ENCODE results near the gene ANAPC10. TPM values are rescaled to one million over a fixed set of nuclear protein-coding genes. Genes with fewer than 3 reads are reported as not detected.

Gene ANAPC10
- total and polyA plus RNA-seq, 4 donors, result 17.8 to 53.7 (median 21.6) TPM

DNA sequence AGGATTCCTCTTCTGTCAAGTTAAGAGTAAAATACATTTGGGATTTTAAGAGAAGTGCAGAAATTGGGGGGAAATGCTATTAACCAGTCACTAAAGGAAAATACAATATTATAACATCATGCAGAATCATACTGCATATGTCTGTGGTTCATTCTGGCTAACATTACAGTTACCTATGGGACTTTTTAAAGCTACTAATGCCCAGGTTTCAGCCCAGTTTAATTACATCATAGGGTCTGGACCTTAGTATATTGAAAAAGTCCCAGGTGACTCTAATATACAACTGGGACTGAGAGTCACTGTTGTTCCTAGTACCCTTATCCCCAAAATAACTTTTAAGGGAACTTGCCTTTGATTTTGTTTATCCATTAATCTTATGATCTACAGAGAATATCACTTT lies 10.1 kb upstream of the ANAPC10 start:
- TF ChIP-seq, protein P1, sequence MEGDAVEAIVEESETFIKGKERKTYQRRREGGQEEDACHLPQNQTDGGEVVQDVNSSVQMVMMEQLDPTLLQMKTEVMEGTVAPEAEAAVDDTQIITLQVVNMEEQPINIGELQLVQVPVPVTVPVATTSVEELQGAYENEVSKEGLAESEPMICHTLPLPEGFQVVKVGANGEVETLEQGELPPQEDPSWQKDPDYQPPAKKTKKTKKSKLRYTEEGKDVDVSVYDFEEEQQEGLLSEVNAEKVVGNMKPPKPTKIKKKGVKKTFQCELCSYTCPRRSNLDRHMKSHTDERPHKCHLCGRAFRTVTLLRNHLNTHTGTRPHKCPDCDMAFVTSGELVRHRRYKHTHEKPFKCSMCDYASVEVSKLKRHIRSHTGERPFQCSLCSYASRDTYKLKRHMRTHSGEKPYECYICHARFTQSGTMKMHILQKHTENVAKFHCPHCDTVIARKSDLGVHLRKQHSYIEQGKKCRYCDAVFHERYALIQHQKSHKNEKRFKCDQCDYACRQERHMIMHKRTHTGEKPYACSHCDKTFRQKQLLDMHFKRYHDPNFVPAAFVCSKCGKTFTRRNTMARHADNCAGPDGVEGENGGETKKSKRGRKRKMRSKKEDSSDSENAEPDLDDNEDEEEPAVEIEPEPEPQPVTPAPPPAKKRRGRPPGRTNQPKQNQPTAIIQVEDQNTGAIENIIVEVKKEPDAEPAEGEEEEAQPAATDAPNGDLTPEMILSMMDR (IDR thresholded peaks at IDR 0.05; ENCODE audit: control extremely low read depth, extremely low read depth), result no peak
- DNase-seq (no peak), ATAC-seq (ENCODE audit: insufficient read depth, low FRiP score) (no peak)
- Histone ChIP-seq H3K36me3 (ENCODE audit: control insufficient read depth in 4 of 4, insufficient read depth in 4 of 4, low read length in 4 of 4) (peaks cover 9 to 36% (median 24%) of the 10 kb centered on the region in 4 donors), H3K4me1 (ENCODE audit: control insufficient read depth in 5 of 5, insufficient read depth in 5 of 5, low read length in 5 of 5) (no peaks in the 10 kb centered on the region), H3K9ac (ENCODE audit: insufficient read depth in 1 of 2, low read length in 2 of 2) (no peak overlapping the region), H3K27ac (ENCODE audit: low read depth in 1 of 2, low read length in 1 of 2) (no peak overlapping the region), H3K4me3 (no peak overlapping the region), H3K27me3 (ENCODE audit: control insufficient read depth in 3 of 3, insufficient read depth in 3 of 3, low read length in 2 of 3) (no peaks in the 10 kb centered on the region), H3K9me3 (ENCODE audit: control insufficient read depth in 4 of 4, insufficient read depth in 3 of 4, low read length in 3 of 4) (no peaks in the 10 kb centered on the region)

DNA sequence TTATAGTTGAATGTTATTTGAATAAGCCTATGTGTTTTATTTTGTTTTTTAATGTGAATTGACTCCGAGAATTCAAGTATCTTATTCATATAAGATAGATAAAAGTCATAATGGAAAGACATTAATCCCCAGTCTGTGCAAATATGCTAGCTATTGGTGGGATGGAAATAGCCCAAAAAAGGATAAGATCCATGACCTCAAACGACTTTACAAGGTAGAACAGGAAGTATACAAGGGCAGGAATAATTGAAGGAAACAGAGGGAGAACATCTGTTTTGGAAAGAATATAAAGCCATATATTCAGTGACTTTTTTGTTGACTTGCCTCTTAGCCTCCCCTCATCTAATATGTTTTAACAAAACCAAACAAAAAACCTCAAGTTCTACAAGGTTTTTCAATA lies 9.1 kb upstream of the ANAPC10 start:
- 50 to 61% methylated on average over 2 of the region's 2 CpGs for WGBS, 2 donors
- no peaks in the 10 kb centered on the region for H3K9me3 ChIP-seq (ENCODE audit: control insufficient read depth in 4 of 4, insufficient read depth in 3 of 4, low read length in 3 of 4)
- no peak overlapping the region for H3K27ac ChIP-seq (ENCODE audit: low read depth in 1 of 2, low read length in 1 of 2)
- no peaks in the 10 kb centered on the region for H3K27me3 ChIP-seq (ENCODE audit: control insufficient read depth in 3 of 3, insufficient read depth in 3 of 3, low read length in 2 of 3)
- ATAC-seq (ENCODE audit: insufficient read depth, low FRiP score) (no peak), DNase-seq (no peak)
- H3K4me3 ChIP-seq, result no peak overlapping the region
- TF ChIP-seq, protein P1 (IDR thresholded peaks at IDR 0.05; ENCODE audit: control extremely low read depth, extremely low read depth), result no peak
- peaks cover 0 to 3% (median 0%) of the 10 kb centered on the region in 5 donors for H3K4me1 ChIP-seq (ENCODE audit: control insufficient read depth in 5 of 5, insufficient read depth in 5 of 5, low read length in 5 of 5)
- peaks cover 8 to 26% (median 18%) of the 10 kb centered on the region in 4 donors for H3K36me3 ChIP-seq (ENCODE audit: control insufficient read depth in 4 of 4, insufficient read depth in 4 of 4, low read length in 4 of 4)
- H3K9ac ChIP-seq (ENCODE audit: insufficient read depth in 1 of 2, low read length in 2 of 2), result no peak overlapping the region

DNA sequence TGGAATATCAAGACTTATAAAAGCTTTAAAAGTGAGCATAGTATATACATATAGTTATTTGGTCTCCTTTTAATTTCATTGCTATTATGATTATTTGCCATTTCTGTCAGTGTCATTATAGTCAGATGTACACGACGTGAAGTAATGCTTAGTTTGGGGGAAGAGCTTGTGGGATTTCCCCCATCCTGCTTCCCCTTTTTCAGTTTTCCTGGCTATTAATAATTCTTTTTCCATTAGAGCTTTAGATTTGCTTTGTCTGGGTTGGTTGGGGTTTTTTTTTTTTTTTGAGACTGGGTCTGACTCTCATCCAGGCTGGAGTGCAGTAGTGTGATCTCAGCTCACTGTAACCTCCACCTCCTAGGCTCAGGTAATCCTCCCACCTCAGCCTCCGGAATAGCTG lies 5.5 kb upstream of the ANAPC10 start:
- ATAC-seq (ENCODE audit: insufficient read depth, low FRiP score) (no peak), DNase-seq (no peak)
- no peaks in the 10 kb centered on the region for H3K27me3 ChIP-seq (ENCODE audit: control insufficient read depth in 3 of 3, insufficient read depth in 3 of 3, low read length in 2 of 3)
- WGBS, 2 donors, result 61 to 73% methylated on average over 3 of the region's 3 CpGs
- H3K4me3 ChIP-seq, result no peak overlapping the region
- H3K9ac ChIP-seq (ENCODE audit: insufficient read depth in 1 of 2, low read length in 2 of 2), result no peak overlapping the region
- H3K4me1 ChIP-seq (ENCODE audit: control insufficient read depth in 5 of 5, insufficient read depth in 5 of 5, low read length in 5 of 5), result peaks cover 0 to 18% (median 8%) of the 10 kb centered on the region in 5 donors
- TF ChIP-seq, protein P1 (IDR thresholded peaks at IDR 0.05; ENCODE audit: control extremely low read depth, extremely low read depth), result no peak
- H3K9me3 ChIP-seq (ENCODE audit: control insufficient read depth in 4 of 4, insufficient read depth in 3 of 4, low read length in 3 of 4), result no peaks in the 10 kb centered on the region
- peaks cover 2 to 18% (median 12%) of the 10 kb centered on the region in 4 donors for H3K36me3 ChIP-seq (ENCODE audit: control insufficient read depth in 4 of 4, insufficient read depth in 4 of 4, low read length in 4 of 4)
- no peak overlapping the region for H3K27ac ChIP-seq (ENCODE audit: low read depth in 1 of 2, low read length in 1 of 2)

DNA sequence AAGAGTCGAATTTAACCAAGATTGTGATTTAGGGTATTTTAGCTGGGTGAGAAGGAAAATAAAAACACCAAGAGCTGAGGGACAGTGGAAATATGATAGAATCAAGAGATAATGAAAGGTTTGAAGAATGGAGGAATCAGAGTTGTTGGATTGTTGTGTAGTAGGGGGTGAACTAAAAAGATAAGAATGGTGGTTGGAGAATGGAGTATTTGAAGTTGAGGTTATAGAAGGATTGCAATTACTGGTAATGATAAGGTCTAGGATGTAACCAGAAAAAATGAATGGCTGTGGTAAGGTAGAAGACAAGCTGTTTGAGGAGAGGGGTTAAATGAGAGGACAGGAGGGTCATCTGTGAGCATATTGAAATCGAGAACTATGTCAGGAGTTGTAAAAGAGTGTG lies 4.6 kb upstream of the ANAPC10 start:
- TF ChIP-seq, protein P1 (IDR thresholded peaks at IDR 0.05; ENCODE audit: control extremely low read depth, extremely low read depth), result no peak
- no peak overlapping the region for H3K9ac ChIP-seq (ENCODE audit: insufficient read depth in 1 of 2, low read length in 2 of 2)
- no peak overlapping the region for H3K4me3 ChIP-seq
- no peak for DNase-seq
- 90 to 93% methylated on average over 2 of the region's 2 CpGs for WGBS, 2 donors
- peaks cover 0 to 18% (median 8%) of the 10 kb centered on the region in 5 donors for H3K4me1 ChIP-seq (ENCODE audit: control insufficient read depth in 5 of 5, insufficient read depth in 5 of 5, low read length in 5 of 5)
- H3K36me3 ChIP-seq (ENCODE audit: control insufficient read depth in 4 of 4, insufficient read depth in 4 of 4, low read length in 4 of 4), result peaks cover 2 to 19% (median 8%) of the 10 kb centered on the region in 4 donors
- ATAC-seq (ENCODE audit: insufficient read depth, low FRiP score), result no peak
- H3K27me3 ChIP-seq (ENCODE audit: control insufficient read depth in 3 of 3, insufficient read depth in 3 of 3, low read length in 2 of 3), result no peaks in the 10 kb centered on the region
- no peaks in the 10 kb centered on the region for H3K9me3 ChIP-seq (ENCODE audit: control insufficient read depth in 4 of 4, insufficient read depth in 3 of 4, low read length in 3 of 4)
- H3K27ac ChIP-seq (ENCODE audit: low read depth in 1 of 2, low read length in 1 of 2), result no peak overlapping the region

All from lung (tissue), 12 donors.